ENCODE data around the gene AKAP14.

Gene AKAP14

GRCh38 chrX:119895843-119896326 lies at the start of gene AKAP14:
TSS of gene AKAP14 (plus strand) at chrX:119895893. CDS start at chrX:119903224, 7,331 bp downstream.
- peak in 1 of 2 experiments; percentile 30 for DNase-seq (ENCODE audit: low read depth in 1 of 2, low spot score in 1 of 2)
- no peak for TF ChIP-seq JUND (IDR thresholded peaks at IDR 0.05; ENCODE audit: low read depth)
- in situ Hi-C loops (cut with HindIII; ENCODE audit: low pct_unique_long_range_greater_than_20kb, low sequenced_read_pairs) = no loop called here

GRCh38 chrX:119852382-119853353 lies 43.0 kb upstream of the AKAP14 start, which contains the start of gene UPF3B:
TSS of gene UPF3B (minus strand) at chrX:119852963. CDS start at chrX:119852928, 35 bp downstream.
- in situ Hi-C loops (cut with HindIII; ENCODE audit: low pct_unique_long_range_greater_than_20kb, low sequenced_read_pairs) = no loop called here
- peak; percentile 73 to 97 for DNase-seq (ENCODE audit: low read depth in 1 of 2, low spot score in 1 of 2)
- TF ChIP-seq JUND (IDR thresholded peaks at IDR 0.05; ENCODE audit: low read depth) = no peak

- no peak for TF ChIP-seq JUND (IDR thresholded peaks at IDR 0.05; ENCODE audit: low read depth)
- in situ Hi-C loops (cut with HindIII; ENCODE audit: low pct_unique_long_range_greater_than_20kb, low sequenced_read_pairs) = no loop called here
- no peak for DNase-seq (ENCODE audit: low read depth in 1 of 2, low spot score in 1 of 2)
Measured at GRCh38 chrX:119853444-119853843, 42.2 kb upstream of the AKAP14 start.

GRCh38 chrX:119870626-119871131 lies 25.0 kb upstream of the AKAP14 start:
- in situ Hi-C loops (cut with HindIII; ENCODE audit: low pct_unique_long_range_greater_than_20kb, low sequenced_read_pairs) = no loop called here
- DNase-seq (ENCODE audit: low read depth in 1 of 2, low spot score in 1 of 2) = no peak
- TF ChIP-seq JUND (IDR thresholded peaks at IDR 0.05; ENCODE audit: low read depth) = no peak

- no peak for DNase-seq (ENCODE audit: low read depth in 1 of 2, low spot score in 1 of 2)
- in situ Hi-C loops (cut with HindIII; ENCODE audit: low pct_unique_long_range_greater_than_20kb, low sequenced_read_pairs) = no loop called here
- TF ChIP-seq JUND (IDR thresholded peaks at IDR 0.05; ENCODE audit: low read depth) = no peak
Measured at GRCh38 chrX:119871245-119871598, 24.5 kb upstream of the AKAP14 start.

GRCh38 chrX:119871599-119872395 lies 23.9 kb upstream of the AKAP14 start, which contains the start of the genes NDUFA1 and RNF113A:
TSS of gene NDUFA1 (plus strand) at chrX:119871832. CDS start at chrX:119871912, 80 bp downstream.
TSS of gene RNF113A (minus strand) at chrX:119871733. CDS start at chrX:119871613, 120 bp downstream.
- DNase-seq (ENCODE audit: low read depth in 1 of 2, low spot score in 1 of 2) = peak; percentile 25 to 83
- TF ChIP-seq JUND (IDR thresholded peaks at IDR 0.05; ENCODE audit: low read depth) = no peak

GRCh38 chrX:119878740-119879139 lies 17.0 kb upstream of the AKAP14 start:
- in situ Hi-C loops (cut with HindIII; ENCODE audit: low pct_unique_long_range_greater_than_20kb, low sequenced_read_pairs) = no loop called here
- no peak for TF ChIP-seq JUND (IDR thresholded peaks at IDR 0.05; ENCODE audit: low read depth)
- DNase-seq (ENCODE audit: low read depth in 1 of 2, low spot score in 1 of 2) = no peak

More at GRCh38 chrX:119871599-119872395, 23.9 kb upstream of the AKAP14 start, which contains the start of the genes NDUFA1 and RNF113A:
- in situ Hi-C loops (cut with HindIII; ENCODE audit: low pct_unique_long_range_greater_than_20kb, low sequenced_read_pairs) = no loop called here

- in situ Hi-C loops (cut with HindIII; ENCODE audit: low pct_unique_long_range_greater_than_20kb, low sequenced_read_pairs) = no loop called here
- no peak for TF ChIP-seq JUND (IDR thresholded peaks at IDR 0.05; ENCODE audit: low read depth)
Measured at GRCh38 chrX:119880076-119880475, 15.6 kb upstream of the AKAP14 start.

GRCh38 chrX:119880552-119881437 lies 14.9 kb upstream of the AKAP14 start:
- no peak for TF ChIP-seq JUND (IDR thresholded peaks at IDR 0.05; ENCODE audit: low read depth)
- in situ Hi-C loops (cut with HindIII; ENCODE audit: low pct_unique_long_range_greater_than_20kb, low sequenced_read_pairs) = no loop called here
- peak in 1 of 2 experiments; percentile 57 for DNase-seq (ENCODE audit: low read depth in 1 of 2, low spot score in 1 of 2)

More at GRCh38 chrX:119880076-119880475, 15.6 kb upstream of the AKAP14 start:
- DNase-seq (ENCODE audit: low read depth in 1 of 2, low spot score in 1 of 2) = no peak

GRCh38 chrX:119885554-119886428 lies 9.9 kb upstream of the AKAP14 start:
- in situ Hi-C loops (cut with HindIII; ENCODE audit: low pct_unique_long_range_greater_than_20kb, low sequenced_read_pairs) = no loop called here
- TF ChIP-seq JUND (IDR thresholded peaks at IDR 0.05; ENCODE audit: low read depth) = no peak
- DNase-seq (ENCODE audit: low read depth in 1 of 2, low spot score in 1 of 2) = peak in 1 of 2 experiments; percentile 43
